Mesendoderm (in vitro differentiated cells): Measurements from ENCODE around the gene SLC7A5.
"Not testable (repeated sequence)": the region's sequence is repeated elsewhere in the genome, so short reads cannot be mapped to it uniquely, and the experiment has no call there.

Experiments used
- DNase-seq: peaks from one replicate; pipeline ENCODE4 v3.0.0; 2013
- H2AK5ac ChIP-seq: 2 replicates; pipeline ENCODE4 v1.6.1; 2013; ENCODE audit warnings: low read length, inconsistent platforms
- H2BK120ac ChIP-seq: 2 replicates; pipeline ENCODE4 v1.6.1; 2013; ENCODE audit warnings: low read depth, mild to moderate bottlenecking, low read length, moderate library complexity, mixed read lengths
- H2BK15ac ChIP-seq: replicated peaks from 2 replicates; pipeline ENCODE4 v1.6.1; 2013; ENCODE audit warnings: low read depth, mild to moderate bottlenecking, moderate library complexity
- H2BK5ac ChIP-seq: 2 replicates; pipeline ENCODE4 v1.6.1; 2013; ENCODE audit warnings: low read length, inconsistent platforms
- H3K18ac ChIP-seq: 2 replicates; pipeline ENCODE4 v1.6.1; 2013; ENCODE audit warnings: mild to moderate bottlenecking, low read length, mixed read lengths
- H3K23ac ChIP-seq: one replicate; pipeline ENCODE4 v1.6.1; 2013; ENCODE audit warnings: low read length
- H3K27ac ChIP-seq: 2 replicates; pipeline ENCODE4 v1.5.1; 2013; ENCODE audit warnings: low read depth, mild to moderate bottlenecking, inconsistent platforms, low read length, moderate library complexity
- H3K27me3 ChIP-seq: 2 replicates; pipeline ENCODE4 v1.6.1; 2013; ENCODE audit warnings: low read length, control low read depth, mild to moderate bottlenecking, inconsistent platforms; ENCODE audit not compliant: insufficient read depth, poor library complexity
- H3K36me3 ChIP-seq: 2 replicates; pipeline ENCODE4 v1.6.1; 2013; ENCODE audit warnings: low read length, inconsistent platforms; ENCODE audit not compliant: control insufficient read depth, insufficient read depth
- H3K4ac ChIP-seq: one replicate; pipeline ENCODE4 v1.6.1; 2013; ENCODE audit warnings: low read depth, mild to moderate bottlenecking, low read length, moderate library complexity
- H3K4me1 ChIP-seq: 2 replicates; pipeline ENCODE4 v1.6.1; 2013; ENCODE audit warnings: low read depth, low read length, inconsistent platforms; ENCODE audit not compliant: control insufficient read depth
- H3K4me2 ChIP-seq: 2 replicates; pipeline ENCODE4 v1.6.1; 2013; ENCODE audit warnings: low read length
- H3K4me3 ChIP-seq: 2 replicates; pipeline ENCODE4 v1.5.1; 2013; ENCODE audit warnings: mild to moderate bottlenecking, low read length
- H3K56ac ChIP-seq: one replicate; pipeline ENCODE4 v1.6.1; 2013; ENCODE audit warnings: low read length
- H3K79me1 ChIP-seq: 2 replicates; pipeline ENCODE4 v1.6.1; 2013; ENCODE audit warnings: low read length, inconsistent platforms
- H3K79me2 ChIP-seq: 2 replicates; pipeline ENCODE4 v1.6.1; 2013; ENCODE audit warnings: mild to moderate bottlenecking, low read length; ENCODE audit not compliant: control insufficient read depth, insufficient read depth
- H3K9ac ChIP-seq: 2 replicates; pipeline ENCODE4 v1.6.1; 2013; ENCODE audit warnings: low read length, inconsistent platforms
- H4K5ac ChIP-seq: one replicate; pipeline ENCODE4 v1.6.1; 2013; ENCODE audit warnings: low read length
- H4K8ac ChIP-seq: one replicate; pipeline ENCODE4 v1.6.1; 2013; ENCODE audit warnings: low read depth, mild to moderate bottlenecking, control low read depth, low read length, moderate library complexity
- WGBS: extraction: QIAGEN DNeasy Blood & Tissue Kit; methylation state at CpG from one replicate; pipeline ENCODE4 v1.1.7; 2013; ENCODE audit warnings: low lambda C conversion rate, missing lambda C conversion rate; ENCODE audit not compliant: insufficient coverage; ENCODE audit errors: extremely low coverage; 5-methylcytosine and 5-hydroxymethylcytosine counted together

Gene SLC7A5

DNA sequence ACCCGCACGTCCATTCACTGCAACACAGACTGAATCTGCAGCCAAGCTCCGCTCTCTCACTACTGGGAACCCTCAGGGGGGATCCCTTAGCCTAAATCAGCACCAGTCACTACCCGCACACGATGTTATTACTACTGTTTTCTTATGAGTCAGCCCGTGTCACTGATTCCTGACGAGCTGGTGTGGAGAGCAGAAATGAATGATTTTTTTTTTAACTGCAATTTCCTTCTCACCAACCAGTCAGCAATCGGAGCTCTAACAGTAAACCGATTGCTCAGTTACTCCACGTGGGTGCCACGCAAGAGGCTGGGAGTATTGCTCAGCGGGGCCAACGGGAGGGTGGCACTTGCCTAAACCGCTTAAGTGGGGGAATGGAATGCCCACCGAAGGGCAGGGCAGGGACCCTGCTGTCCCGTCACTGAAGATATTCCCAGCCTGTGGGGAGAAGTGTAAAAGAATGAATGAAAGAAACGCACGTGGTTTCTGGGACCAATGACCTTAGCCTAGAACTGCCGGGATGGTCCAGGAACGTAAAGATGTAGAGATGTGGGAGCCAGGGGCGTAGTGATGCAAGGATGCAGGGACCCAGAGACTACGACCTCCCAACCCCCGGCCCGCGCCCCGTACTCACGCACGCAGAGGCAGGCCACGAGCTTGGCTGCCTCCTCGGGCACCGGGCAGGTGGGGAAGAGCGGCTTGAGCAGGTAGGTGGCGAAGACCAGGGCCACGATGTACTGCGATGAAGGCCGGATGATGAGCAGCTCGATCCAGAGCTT is 865 bp downstream of the SLC7A5 start:
- H3K4me2 ChIP-seq, result peak overlapping the region; percentile 57
- H2BK120ac ChIP-seq, H3K79me1 ChIP-seq, H2AK5ac ChIP-seq, H4K8ac ChIP-seq, H4K5ac ChIP-seq, H3K23ac ChIP-seq, H2BK5ac ChIP-seq, H3K27ac ChIP-seq, H3K4me1 ChIP-seq, H3K4ac ChIP-seq, H3K27me3 ChIP-seq, H3K36me3 ChIP-seq, DNase-seq, H2BK15ac ChIP-seq, H3K18ac ChIP-seq: not testable (repeated sequence)
- H3K9ac ChIP-seq, result peak overlapping the region; percentile 91
- peak overlapping the region; percentile 89 for H3K56ac ChIP-seq
- WGBS, result no CpG with 5 or more reads among the region's 37 CpGs
- H3K4me3 ChIP-seq, result peak overlapping the region; percentile 73
- peaks cover 46% of the 10 kb centered on the region for H3K79me2 ChIP-seq

DNA sequence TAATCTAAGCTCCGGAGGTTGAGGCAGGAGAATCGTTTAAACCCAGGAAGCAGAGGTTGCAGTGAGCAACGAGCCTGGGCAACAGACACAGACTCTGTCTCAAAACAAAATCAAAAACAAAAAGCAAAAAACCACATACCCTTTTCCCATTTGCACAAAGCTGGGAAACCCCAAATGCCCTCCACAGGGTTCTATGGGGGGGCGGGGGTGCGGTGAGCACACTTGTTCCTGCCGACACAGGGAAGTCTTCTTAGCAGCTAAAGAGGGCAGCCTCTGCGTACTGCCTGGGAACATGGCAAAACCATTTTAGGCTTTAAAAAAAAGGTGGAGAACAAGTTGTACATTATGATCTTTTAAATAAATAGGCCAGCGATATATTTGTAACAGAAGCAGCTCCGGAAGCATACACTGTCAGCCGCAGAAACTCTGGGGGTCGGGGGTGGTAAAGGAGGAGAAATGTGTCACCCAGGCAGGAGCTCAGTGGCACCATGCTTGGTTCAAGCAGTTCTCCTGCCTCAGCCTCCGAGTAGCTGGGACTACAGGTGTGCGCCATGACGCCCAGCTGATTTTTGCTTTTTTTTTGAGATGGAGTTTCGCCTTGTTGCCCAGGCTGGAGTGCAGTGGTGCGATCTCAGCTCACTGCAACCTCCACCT is 3.3 kb downstream of the SLC7A5 start:
- not testable (repeated sequence) for H4K8ac ChIP-seq, H3K27ac ChIP-seq

DNA sequence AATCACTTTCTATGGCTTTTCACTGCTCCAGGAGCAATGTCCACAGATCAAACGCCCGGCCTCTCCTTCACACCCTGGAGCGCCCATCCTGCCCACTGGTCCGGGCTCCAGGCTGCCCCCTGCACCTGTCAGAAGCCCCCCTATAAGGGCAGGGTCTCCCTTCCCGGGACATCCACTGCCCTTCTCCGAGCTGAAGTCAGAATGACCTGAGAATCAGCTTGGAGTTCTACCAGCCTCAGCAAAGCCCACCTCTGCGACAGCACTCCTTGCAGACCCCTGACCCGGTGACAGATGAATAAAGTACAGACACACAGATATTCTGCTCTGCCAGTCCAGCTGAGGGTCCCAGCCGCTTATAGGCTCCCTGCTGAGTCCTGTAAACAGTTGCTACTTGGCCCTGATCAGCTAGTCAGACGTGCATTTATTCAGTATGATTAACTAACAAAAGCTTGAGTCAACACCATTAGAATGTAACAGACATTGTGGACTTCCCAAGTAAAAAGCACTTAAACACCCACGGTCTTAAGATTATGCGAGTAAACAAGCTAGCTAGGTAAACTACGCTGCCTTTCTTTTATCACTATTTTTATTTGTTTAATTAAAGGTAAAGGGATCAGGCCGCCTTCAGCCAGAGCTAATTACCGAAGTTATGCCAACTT is 4.8 kb downstream of the SLC7A5 start:
- H3K4me3 ChIP-seq, result no peak overlapping the region

More for the DNA sequence above, 3.3 kb downstream of the SLC7A5 start:
- not testable (repeated sequence) for H2AK5ac ChIP-seq, DNase-seq, H3K27me3 ChIP-seq, H3K4me3 ChIP-seq, H3K4ac ChIP-seq, H3K4me1 ChIP-seq, H2BK120ac ChIP-seq, H3K4me2 ChIP-seq, H3K23ac ChIP-seq, H3K79me1 ChIP-seq, H2BK5ac ChIP-seq, H3K36me3 ChIP-seq, H3K18ac ChIP-seq, H4K5ac ChIP-seq, H2BK15ac ChIP-seq
- WGBS, result no CpG with 5 or more reads among the region's 16 CpGs
- Histone ChIP-seq H3K79me2 (peaks cover 69% of the 10 kb centered on the region), H3K9ac (peak overlapping the region; percentile 44), H3K56ac (peak overlapping the region; percentile 49)

DNA sequence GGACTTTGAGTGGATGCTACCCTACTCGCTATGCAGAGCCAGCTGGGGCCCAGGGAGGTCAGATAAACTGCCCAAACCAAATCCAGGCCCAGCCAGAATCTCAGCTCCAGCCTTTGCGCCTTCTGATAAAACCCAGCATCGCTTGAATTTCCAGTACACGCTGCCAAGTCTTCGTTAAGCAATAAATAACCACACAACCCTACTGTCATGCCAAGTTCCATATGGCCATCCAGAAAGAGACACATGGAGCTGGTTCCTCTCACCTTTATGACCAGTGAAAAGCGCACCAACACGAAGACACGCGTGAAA is 6.0 kb downstream of the SLC7A5 start:
- not testable (repeated sequence) for H3K27ac ChIP-seq, H3K23ac ChIP-seq, H2BK5ac ChIP-seq, DNase-seq, H3K56ac ChIP-seq, H3K18ac ChIP-seq, H2BK15ac ChIP-seq, H2BK120ac ChIP-seq, H4K5ac ChIP-seq, H3K27me3 ChIP-seq, H3K36me3 ChIP-seq, H3K4me2 ChIP-seq, H2AK5ac ChIP-seq, H3K4me3 ChIP-seq, H4K8ac ChIP-seq, H3K4ac ChIP-seq, H3K9ac ChIP-seq, H3K4me1 ChIP-seq, H3K79me1 ChIP-seq
- no CpG with 5 or more reads among the region's 9 CpGs for WGBS
- H3K79me2 ChIP-seq, result peaks cover 84% of the 10 kb centered on the region

More for the DNA sequence above, 4.8 kb downstream of the SLC7A5 start:
- H3K23ac ChIP-seq, result no peak overlapping the region
- no peaks in the 10 kb centered on the region for H3K79me1 ChIP-seq
- no peaks in the 10 kb centered on the region for H3K27me3 ChIP-seq
- no CpG with 5 or more reads among the region's 15 CpGs for WGBS
- H2BK15ac ChIP-seq, result no peak overlapping the region
- no peaks in the 10 kb centered on the region for H3K4me1 ChIP-seq
- H3K27ac ChIP-seq, result no peak overlapping the region
- peaks cover 81% of the 10 kb centered on the region for H3K79me2 ChIP-seq
- H3K4ac ChIP-seq, result no peak overlapping the region
- no peak for DNase-seq
- peak overlapping the region; percentile 29 for H3K9ac ChIP-seq
- no peak overlapping the region for H2BK120ac ChIP-seq
- peaks cover 2% of the 10 kb centered on the region for H3K36me3 ChIP-seq
- H3K56ac ChIP-seq, result peak overlapping the region; percentile 49
- no peak overlapping the region for H2BK5ac ChIP-seq
- no peak overlapping the region for H2AK5ac ChIP-seq
- no peak overlapping the region for H4K5ac ChIP-seq
- H3K18ac ChIP-seq, result no peak overlapping the region
- no peak overlapping the region for H3K4me2 ChIP-seq
- no peak overlapping the region for H4K8ac ChIP-seq

DNA sequence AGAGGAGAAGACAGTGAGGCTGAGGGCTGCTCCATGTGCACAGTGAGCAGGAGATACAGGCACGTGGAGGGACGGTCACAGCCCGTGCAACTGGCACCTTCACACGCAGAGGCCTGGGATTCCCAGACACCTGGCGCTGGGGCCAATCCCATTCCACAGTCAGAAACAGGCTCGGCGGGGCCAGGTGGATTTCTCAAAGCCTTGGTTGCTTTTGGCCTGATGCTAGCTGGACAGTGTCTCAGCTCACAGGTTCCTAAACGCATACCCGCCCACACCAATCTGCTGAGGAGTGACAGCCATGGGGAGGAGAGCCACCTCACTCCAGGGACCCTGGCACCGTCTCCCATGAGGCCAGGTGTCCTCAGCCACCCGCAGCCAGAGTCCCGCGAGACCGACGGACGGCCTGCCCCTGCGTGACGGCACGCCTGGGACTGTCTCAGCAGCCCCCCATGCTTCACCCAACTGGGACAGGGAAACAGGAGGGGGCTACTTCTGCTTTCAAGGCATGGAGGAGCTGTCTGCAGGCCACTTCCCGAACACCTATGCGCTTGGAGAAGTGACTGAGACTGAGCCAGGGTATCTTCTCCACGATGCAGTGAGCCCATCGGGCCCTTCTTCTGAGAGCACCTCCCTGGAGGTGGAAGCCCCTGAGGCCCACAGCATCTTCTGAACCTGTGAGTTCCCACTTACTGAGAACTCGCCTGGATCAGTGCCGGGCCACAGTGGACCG is 6.5 kb downstream of the SLC7A5 start:
- H3K36me3 ChIP-seq, H3K4me1 ChIP-seq, DNase-seq, H3K27ac ChIP-seq, H3K27me3 ChIP-seq, H2BK5ac ChIP-seq, H3K18ac ChIP-seq, H3K4me2 ChIP-seq, H2BK15ac ChIP-seq, H4K5ac ChIP-seq, H2AK5ac ChIP-seq, H3K23ac ChIP-seq, H3K9ac ChIP-seq, H3K79me1 ChIP-seq, H2BK120ac ChIP-seq, H4K8ac ChIP-seq, H3K4me3 ChIP-seq, H3K4ac ChIP-seq: not testable (repeated sequence)
- no CpG with 5 or more reads among the region's 26 CpGs for WGBS
- H3K79me2 ChIP-seq, result peaks cover 86% of the 10 kb centered on the region
- H3K56ac ChIP-seq, result peak overlapping the region; percentile 34
